KMS-11 (cell line): ENCODE data around the gene TRPV5.

Experiments used
- H2AFZ ChIP-seq: fragments of 200-600 bp; sonication (generic); 2 replicates; pipeline ENCODE4 v1.6.1; 2016; ENCODE audit warnings: antibody characterized with exemption, mixed run types, low read depth
- H3K27ac ChIP-seq: fragments of 200-600 bp; sonication (generic); 2 replicates; pipeline ENCODE4 v1.6.1; 2016; ENCODE audit warnings: mild to moderate bottlenecking, mixed run types
- H3K27me3 ChIP-seq: fragments of 200-600 bp; sonication (generic); 2 replicates; pipeline ENCODE4 v1.6.1; 2017; ENCODE audit warnings: mild to moderate bottlenecking, low read depth, mixed run types, moderate library complexity; ENCODE audit not compliant: insufficient read depth
- H3K36me3 ChIP-seq: fragments of 200-600 bp; sonication (generic); 2 replicates; pipeline ENCODE4 v1.6.1; 2017; ENCODE audit warnings: mild to moderate bottlenecking, mixed run types; ENCODE audit not compliant: insufficient read depth
- H3K4me1 ChIP-seq: fragments of 200-600 bp; sonication (generic); 2 replicates; pipeline ENCODE4 v1.6.1; 2016; ENCODE audit warnings: mild to moderate bottlenecking, low read depth, mixed run types; ENCODE audit not compliant: poor library complexity, severe bottlenecking
- H3K4me2 ChIP-seq: fragments of 200-600 bp; sonication (generic); 2 replicates; pipeline ENCODE4 v1.7.0; 2016; ENCODE audit warnings: mild to moderate bottlenecking, mixed run types
- H3K4me3 ChIP-seq: fragments of 200-600 bp; sonication (generic); IDR thresholded peaks from 2 replicates; pipeline ENCODE4 v1.6.1; 2017; ENCODE audit warnings: low read depth, low read length, mixed read lengths; ENCODE audit not compliant: insufficient read depth
- H3K79me2 ChIP-seq: fragments of 200-600 bp; sonication (generic); 2 replicates; pipeline ENCODE4 v1.6.1; 2016; ENCODE audit warnings: low read depth, mixed run types; ENCODE audit not compliant: insufficient read depth
- H3K9ac ChIP-seq: fragments of 200-600 bp; sonication (generic); 2 replicates; pipeline ENCODE4 v1.6.1; 2016; ENCODE audit warnings: mild to moderate bottlenecking, mixed run types
- H4K20me1 ChIP-seq: fragments of 200-600 bp; sonication (generic); 2 replicates; pipeline ENCODE4 v1.6.1; 2016; ENCODE audit warnings: mild to moderate bottlenecking, mixed run types; ENCODE audit not compliant: insufficient read depth
- CTCF ChIP-seq: fragments of 200-600 bp; sonication (generic); conservative IDR thresholded peaks from 2 replicates; pipeline ENCODE4 v1.6.1; 2017; ENCODE audit warnings: low read depth, mild to moderate bottlenecking, antibody characterized with exemption, low read length, moderate library complexity, mixed read lengths

The TRPV5 gene

GRCh38 chr7:142940966-142941535 lies 7.5 kb upstream of the TRPV5 start:
- no peak overlapping the region for H3K4me2 ChIP-seq
- H3K4me3 ChIP-seq: no peak overlapping the region
- no peaks in the 10 kb centered on the region for H3K36me3 ChIP-seq
- H3K79me2 ChIP-seq: no peaks in the 10 kb centered on the region
- TF ChIP-seq CTCF: no peak
- H3K9ac ChIP-seq: no peak overlapping the region
- H3K27me3 ChIP-seq: no peaks in the 10 kb centered on the region
- H3K27ac ChIP-seq: no peak overlapping the region
- no peaks in the 10 kb centered on the region for H3K4me1 ChIP-seq
- no peak overlapping the region for H2AFZ ChIP-seq
- H4K20me1 ChIP-seq: no peaks in the 10 kb centered on the region

GRCh38 chr7:142939226-142939910 lies 5.8 kb upstream of the TRPV5 start, which contains the start of gene LLCFC1:
TSS of gene LLCFC1 (plus strand) at chr7:142939484. CDS start at chr7:142939622, 138 bp downstream.
- no peaks in the 10 kb centered on the region for H3K36me3 ChIP-seq
- no peaks in the 10 kb centered on the region for H3K27me3 ChIP-seq
- no peaks in the 10 kb centered on the region for H3K4me1 ChIP-seq
- no peak within 1 kb of the TSS for H2AFZ ChIP-seq
- H3K4me3 ChIP-seq: no peak within 1 kb of the TSS
- no peaks in the 10 kb centered on the region for H4K20me1 ChIP-seq
- no peak within 1 kb of the TSS for H3K9ac ChIP-seq
- H3K27ac ChIP-seq: no peak within 1 kb of the TSS
- no peak within 1 kb of the TSS for H3K4me2 ChIP-seq
- no peaks in the 10 kb centered on the region for H3K79me2 ChIP-seq
- peak; percentile 64 for TF ChIP-seq CTCF

GRCh38 chr7:142938611-142939010 lies 5.1 kb upstream of the TRPV5 start:
- Histone ChIP-seq H3K4me3 (no peak overlapping the region), H3K27me3 (no peaks in the 10 kb centered on the region), H3K79me2 (no peaks in the 10 kb centered on the region), H3K4me2 (no peak overlapping the region), H3K36me3 (no peaks in the 10 kb centered on the region), H3K9ac (no peak overlapping the region), H2AFZ (no peak overlapping the region), H3K27ac (no peak overlapping the region), H3K4me1 (no peaks in the 10 kb centered on the region), H4K20me1 (no peaks in the 10 kb centered on the region)
- TF ChIP-seq CTCF: no peak

- Histone ChIP-seq H3K79me2 (no peaks in the 10 kb centered on the region), H3K36me3 (no peaks in the 10 kb centered on the region), H3K4me2 (no peak overlapping the region), H4K20me1 (no peaks in the 10 kb centered on the region), H3K27ac (no peak overlapping the region), H2AFZ (no peak overlapping the region), H3K4me3 (no peak overlapping the region), H3K27me3 (no peaks in the 10 kb centered on the region), H3K9ac (no peak overlapping the region), H3K4me1 (no peaks in the 10 kb centered on the region)
- TF ChIP-seq CTCF: no peak
Measured at GRCh38 chr7:142935941-142936565, 2.5 kb upstream of the TRPV5 start.
